ENCODE measurements around the gene SLC5A4. TPM values are rescaled to one million over a fixed set of nuclear protein-coding genes. Genes with fewer than 3 reads are reported as not detected.

The SLC5A4 gene
- polyA plus RNA-seq, 1 donor (not counting 4 experiments of a cell fraction or from before 2014, with no cell fraction given) = not detected

DNA sequence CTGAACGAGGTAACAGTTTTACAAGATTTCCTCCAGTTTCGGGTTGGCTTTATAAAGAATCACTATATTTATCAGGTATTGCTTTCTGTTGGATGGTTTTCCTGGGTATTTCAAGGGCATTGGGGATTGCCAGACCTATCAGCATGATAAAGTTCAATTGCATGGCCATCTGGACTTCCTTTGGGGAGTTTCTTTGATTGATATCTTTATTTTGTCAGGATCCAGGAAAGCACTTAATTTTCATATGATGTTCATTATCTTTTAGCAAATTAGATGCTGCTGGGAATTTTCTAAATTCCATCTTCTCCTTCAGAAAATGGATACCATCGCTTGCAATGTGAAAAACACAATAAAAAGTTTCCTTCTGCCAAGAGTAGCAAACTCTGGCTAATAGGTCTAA lies 71.5 kb downstream of the SLC5A4 start:
- Histone ChIP-seq H3K4me2 (ENCODE audit: control insufficient read depth, extremely low read depth, insufficient read depth, low read depth, low read length) (no peak overlapping the region), H3K9me1 (ENCODE audit: control insufficient read depth, extremely low read depth, insufficient read depth, low read length) (no peaks in the 10 kb centered on the region), H4K20me1 (ENCODE audit: control insufficient read depth, extremely low read depth, insufficient read depth, low read length) (no peaks in the 10 kb centered on the region), H3K4me1 (ENCODE audit: control insufficient read depth, extremely low read depth, insufficient read depth, low read length) (no peaks in the 10 kb centered on the region), H2AFZ (ENCODE audit: control insufficient read depth, low read length) (no peak overlapping the region), H3K27ac (ENCODE audit: control insufficient read depth, insufficient read depth, low read length) (no peak overlapping the region), H3K9ac (ENCODE audit: control insufficient read depth, extremely low read depth, insufficient read depth, low read length) (no peak overlapping the region), H3K36me3 (ENCODE audit: control insufficient read depth in 2 of 2, extremely low read depth in 1 of 2, insufficient read depth in 2 of 2, low read length in 2 of 2) (no peaks in the 10 kb centered on the region), H3K9me3 (ENCODE audit: control insufficient read depth, low read depth, low read length) (no peaks in the 10 kb centered on the region), H3K4me3 (ENCODE audit: control insufficient read depth in 2 of 3, extremely low read depth in 1 of 3, insufficient read depth in 2 of 3, low read depth in 1 of 3, low read length in 3 of 3) (no peak overlapping the region), H3K27me3 (ENCODE audit: control insufficient read depth, extremely low read depth, insufficient read depth, low read length) (peaks cover 7% of the 10 kb centered on the region), H3K79me2 (ENCODE audit: control insufficient read depth, insufficient read depth, low read length) (no peaks in the 10 kb centered on the region)
- TF ChIP-seq, protein P1, sequence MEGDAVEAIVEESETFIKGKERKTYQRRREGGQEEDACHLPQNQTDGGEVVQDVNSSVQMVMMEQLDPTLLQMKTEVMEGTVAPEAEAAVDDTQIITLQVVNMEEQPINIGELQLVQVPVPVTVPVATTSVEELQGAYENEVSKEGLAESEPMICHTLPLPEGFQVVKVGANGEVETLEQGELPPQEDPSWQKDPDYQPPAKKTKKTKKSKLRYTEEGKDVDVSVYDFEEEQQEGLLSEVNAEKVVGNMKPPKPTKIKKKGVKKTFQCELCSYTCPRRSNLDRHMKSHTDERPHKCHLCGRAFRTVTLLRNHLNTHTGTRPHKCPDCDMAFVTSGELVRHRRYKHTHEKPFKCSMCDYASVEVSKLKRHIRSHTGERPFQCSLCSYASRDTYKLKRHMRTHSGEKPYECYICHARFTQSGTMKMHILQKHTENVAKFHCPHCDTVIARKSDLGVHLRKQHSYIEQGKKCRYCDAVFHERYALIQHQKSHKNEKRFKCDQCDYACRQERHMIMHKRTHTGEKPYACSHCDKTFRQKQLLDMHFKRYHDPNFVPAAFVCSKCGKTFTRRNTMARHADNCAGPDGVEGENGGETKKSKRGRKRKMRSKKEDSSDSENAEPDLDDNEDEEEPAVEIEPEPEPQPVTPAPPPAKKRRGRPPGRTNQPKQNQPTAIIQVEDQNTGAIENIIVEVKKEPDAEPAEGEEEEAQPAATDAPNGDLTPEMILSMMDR (optimal IDR thresholded peaks at IDR 0.05 in 1 of 3, IDR thresholded peaks at IDR 0.05 in 1 of 3, conservative IDR thresholded peaks at IDR 0.05 in 1 of 3; ENCODE audit: extremely low read depth in 1 of 3, insufficient read depth in 2 of 3, low read length in 3 of 3) = no peak
- TF ChIP-seq EZH2 (IDR thresholded peaks at IDR 0.05; ENCODE audit: low read length) = no peak
- no peak for DNase-seq (ENCODE audit: low read depth, low spot score)
- no peak for FAIRE-seq
- dilution Hi-C loops (cut with MboI; ENCODE audit: extremely low pct_ligation_motif_present, low sequenced_read_pairs) = no loop called here

GRCh38 chr22:32181043-32181442 lies 74.1 kb downstream of the SLC5A4 start:
- no peak overlapping the region for H3K27ac ChIP-seq (ENCODE audit: control insufficient read depth, insufficient read depth, low read length)
- H3K4me1 ChIP-seq (ENCODE audit: control insufficient read depth, extremely low read depth, insufficient read depth, low read length) = no peaks in the 10 kb centered on the region
- dilution Hi-C loops (cut with MboI; ENCODE audit: extremely low pct_ligation_motif_present, low sequenced_read_pairs) = no loop called here
- H2AFZ ChIP-seq (ENCODE audit: control insufficient read depth, low read length) = no peak overlapping the region
- H3K9me3 ChIP-seq (ENCODE audit: control insufficient read depth, low read depth, low read length) = no peaks in the 10 kb centered on the region
- no peak overlapping the region for H3K4me3 ChIP-seq (ENCODE audit: control insufficient read depth in 2 of 3, extremely low read depth in 1 of 3, insufficient read depth in 2 of 3, low read depth in 1 of 3, low read length in 3 of 3)
- H3K27me3 ChIP-seq (ENCODE audit: control insufficient read depth, extremely low read depth, insufficient read depth, low read length) = peaks cover 12% of the 10 kb centered on the region
- no peak overlapping the region for H3K4me2 ChIP-seq (ENCODE audit: control insufficient read depth, extremely low read depth, insufficient read depth, low read depth, low read length)
- H4K20me1 ChIP-seq (ENCODE audit: control insufficient read depth, extremely low read depth, insufficient read depth, low read length) = no peaks in the 10 kb centered on the region
- H3K36me3 ChIP-seq (ENCODE audit: control insufficient read depth in 2 of 2, extremely low read depth in 1 of 2, insufficient read depth in 2 of 2, low read length in 2 of 2) = no peaks in the 10 kb centered on the region
- H3K9ac ChIP-seq (ENCODE audit: control insufficient read depth, extremely low read depth, insufficient read depth, low read length) = no peak overlapping the region
- no peaks in the 10 kb centered on the region for H3K79me2 ChIP-seq (ENCODE audit: control insufficient read depth, insufficient read depth, low read length)
- no peaks in the 10 kb centered on the region for H3K9me1 ChIP-seq (ENCODE audit: control insufficient read depth, extremely low read depth, insufficient read depth, low read length)
- DNase-seq (ENCODE audit: low read depth, low spot score) (no peak), FAIRE-seq (no peak)
- TF ChIP-seq, protein P1 (optimal IDR thresholded peaks at IDR 0.05 in 1 of 3, IDR thresholded peaks at IDR 0.05 in 1 of 3, conservative IDR thresholded peaks at IDR 0.05 in 1 of 3; ENCODE audit: extremely low read depth in 1 of 3, insufficient read depth in 2 of 3, low read length in 3 of 3) = no peak
- no peak for TF ChIP-seq EZH2 (IDR thresholded peaks at IDR 0.05; ENCODE audit: low read length)
